Smooth muscle cell (in vitro differentiated cells): ENCODE results near the gene ZNF787. TPM values are rescaled to one million over a fixed set of nuclear protein-coding genes. Genes with fewer than 3 reads are reported as not detected.
"Not testable (repeated sequence)": the region's sequence is repeated elsewhere in the genome, so short reads cannot be mapped to it uniquely, and the experiment has no call there.

Source experiments
- DNase-seq: peaks from one replicate; lab custom pipeline; 2025; ENCODE audit not compliant: unreplicated experiment; lab: John Stamatoyannopoulos, UW
- H2AFZ ChIP-seq: fragments of 200-600 bp; sonication (generic); 2 replicates; pipeline ENCODE4 v1.6.0; 2016; ENCODE audit warnings: antibody characterized with exemption, low read depth, mild to moderate bottlenecking
- H3F3A ChIP-seq: fragments of 200-600 bp; sonication (generic); 2 replicates; pipeline ENCODE4 v1.6.0; 2017; ENCODE audit warnings: antibody characterized with exemption, low read depth
- H3K27ac ChIP-seq: fragments of 200-600 bp; sonication (generic); 2 replicates; pipeline ENCODE4 v1.5.1; 2016; ENCODE audit warnings: low read depth, mild to moderate bottlenecking
- H3K27me3 ChIP-seq: fragments of 200-600 bp; sonication (generic); 2 replicates; pipeline ENCODE4 v1.6.1; 2016; ENCODE audit warnings: low read depth, mild to moderate bottlenecking
- H3K36me3 ChIP-seq: fragments of 200-600 bp; sonication (generic); 2 replicates; pipeline ENCODE4 v1.5.1; 2016; ENCODE audit warnings: low read depth
- H3K4me1 ChIP-seq: fragments of 200-600 bp; sonication (generic); 2 replicates; pipeline ENCODE4 v1.5.1; 2016; ENCODE audit warnings: low read depth
- H3K4me2 ChIP-seq: fragments of 200-600 bp; sonication (generic); 2 replicates; pipeline ENCODE4 v1.6.0; 2016; ENCODE audit warnings: mild to moderate bottlenecking
- H3K4me3 ChIP-seq: fragments of 200-600 bp; sonication (generic); 2 replicates; pipeline ENCODE4 v1.5.1; 2016; ENCODE audit warnings: mild to moderate bottlenecking
- H3K79me2 ChIP-seq: fragments of 200-600 bp; sonication (generic); 2 replicates; pipeline ENCODE4 v1.6.0; 2016; ENCODE audit warnings: low read depth, mild to moderate bottlenecking
- H3K9ac ChIP-seq: fragments of 200-600 bp; sonication (generic); 2 replicates; pipeline ENCODE4 v1.6.0; 2016; ENCODE audit warnings: low read depth
- H3K9me3 ChIP-seq: fragments of 200-600 bp; sonication (generic); replicated peaks from 2 replicates; pipeline ENCODE4 v1.5.1; 2016; ENCODE audit warnings: low read depth
- H4K20me1 ChIP-seq: fragments of 200-600 bp; sonication (generic); 2 replicates; pipeline ENCODE4 v1.6.0; 2016; ENCODE audit warnings: low read depth
- CTCF ChIP-seq: fragments of 200-600 bp; sonication (generic); IDR thresholded peaks from 2 replicates; pipeline ENCODE4 v1.5.1; 2017; ENCODE audit warnings: borderline replicate concordance, mild to moderate bottlenecking, antibody characterized with exemption; ENCODE audit not compliant: insufficient read depth, poor library complexity, severe bottlenecking
- WGBS: methylation state at CpG from one replicate; pipeline ENCODE4 v1.1.7; 2016; ENCODE audit warnings: low lambda C conversion rate; 5-methylcytosine and 5-hydroxymethylcytosine counted together
- polyA plus RNA-seq: library from polyadenylated mRNA; unstranded; fragments of >200 nt; fragmentation: Nextera tagmentation; extraction: Ambion mirVana; gene quantifications from 2 replicates; pipeline ENCODE4 v1.2.1, GENCODE V29; 2016
- total RNA-seq: library from RNA; depleted of rRNA; stranded (reverse); fragments of >200 nt; gene quantifications from 2 replicates; pipeline ENCODE4 v1.2.3, GENCODE V29; 2014

The ZNF787 gene
- total and polyA plus RNA-seq, 2 experiments from 2014 or later = 10.0 to 20.3 TPM

- Histone ChIP-seq H3K4me3 (no peak overlapping the region), H3K9me3 (no peaks in the 10 kb centered on the region), H4K20me1 (peaks cover 59% of the 10 kb centered on the region), H3K9ac (no peak overlapping the region), H3K79me2 (peaks cover 33% of the 10 kb centered on the region), H3K4me2 (no peak overlapping the region), H3K4me1 (no peaks in the 10 kb centered on the region), H3K27me3 (no peaks in the 10 kb centered on the region), H3K36me3 (no peaks in the 10 kb centered on the region), H2AFZ (no peak overlapping the region), H3F3A (no peaks in the 10 kb centered on the region), H3K27ac (no peak overlapping the region)
- no peak for DNase-seq
- WGBS = 100% methylated on average over 5 of the region's 5 CpGs
- no peak for TF ChIP-seq CTCF
These were observed 28.6 kb upstream of the ZNF787 start for GRCh38 chr19:56149656-56150038.

- DNase-seq, H3K4me3 ChIP-seq, H3K36me3 ChIP-seq, H3K4me2 ChIP-seq, H3K9me3 ChIP-seq, H3F3A ChIP-seq, H3K27ac ChIP-seq, H3K4me1 ChIP-seq, H3K9ac ChIP-seq, H2AFZ ChIP-seq, H3K27me3 ChIP-seq: not testable (repeated sequence)
- H4K20me1 ChIP-seq = peaks cover 60% of the 10 kb centered on the region
- WGBS = 95% methylated on average over 10 of the region's 12 CpGs
- H3K79me2 ChIP-seq = peaks cover 39% of the 10 kb centered on the region
These were observed 28.0 kb upstream of the ZNF787 start for GRCh38 chr19:56148955-56149655.

GRCh38 chr19:56148096-56148495 is 27.0 kb upstream of the ZNF787 start:
- Histone ChIP-seq H3K9me3 (no peaks in the 10 kb centered on the region), H3K36me3 (no peaks in the 10 kb centered on the region), H3K4me3 (no peak overlapping the region), H3K27me3 (no peaks in the 10 kb centered on the region), H3K9ac (no peak overlapping the region), H4K20me1 (peaks cover 58% of the 10 kb centered on the region), H3K4me1 (no peaks in the 10 kb centered on the region), H3K27ac (no peak overlapping the region), H3K79me2 (peaks cover 46% of the 10 kb centered on the region), H3K4me2 (no peak overlapping the region), H2AFZ (no peak overlapping the region), H3F3A (no peaks in the 10 kb centered on the region)
- TF ChIP-seq CTCF = no peak
- no peak for DNase-seq
- 97% methylated on average over 15 of the region's 15 CpGs for WGBS

- H3K9ac ChIP-seq = no peak overlapping the region
- H3K9me3 ChIP-seq = no peaks in the 10 kb centered on the region
- DNase-seq = no peak
- no peak overlapping the region for H3K27ac ChIP-seq
- H3K36me3 ChIP-seq = no peaks in the 10 kb centered on the region
- no peak for TF ChIP-seq CTCF
- H3F3A ChIP-seq = no peaks in the 10 kb centered on the region
- H2AFZ ChIP-seq = no peak overlapping the region
- H4K20me1 ChIP-seq = peaks cover 50% of the 10 kb centered on the region
- peaks cover 54% of the 10 kb centered on the region for H3K79me2 ChIP-seq
- no peak overlapping the region for H3K4me3 ChIP-seq
- 99% methylated on average over 21 of the region's 22 CpGs for WGBS
- no peak overlapping the region for H3K4me2 ChIP-seq
- H3K4me1 ChIP-seq = peaks cover 2% of the 10 kb centered on the region
- H3K27me3 ChIP-seq = no peaks in the 10 kb centered on the region
These were observed 26.2 kb upstream of the ZNF787 start for GRCh38 chr19:56147307-56147706.
